Measurements from ENCODE around the gene CLSTN2.
A peak's percentile ranks its signal among the peaks of the same experiment; 100 is the strongest.
"Not testable (repeated sequence)": the region's sequence is repeated elsewhere in the genome, so short reads cannot be mapped to it uniquely, and the experiment has no call there.

Gene CLSTN2

DNA sequence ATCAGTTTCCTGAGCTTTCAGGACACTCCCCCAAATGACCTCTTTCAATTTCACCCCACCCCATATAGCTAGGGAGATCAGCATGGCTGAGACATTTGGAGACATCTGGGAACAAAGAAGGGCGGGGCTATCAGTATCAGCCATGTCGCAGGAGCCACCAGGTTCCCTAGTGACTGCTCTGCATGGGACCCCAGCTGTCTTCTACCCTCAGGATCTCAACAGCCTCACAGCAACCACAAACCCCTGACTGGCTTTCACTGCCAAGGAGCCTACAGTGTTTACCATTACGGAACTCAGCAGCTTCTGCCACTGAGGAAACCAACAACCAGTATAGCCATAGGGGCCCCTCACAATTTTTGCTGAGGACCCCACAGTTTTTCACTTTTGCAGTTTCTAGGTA is 473.3 kb downstream of the CLSTN2 start:
- Histone ChIP-seq H3K27me3 (ENCODE audit: insufficient read depth, low read depth, severe bottlenecking) (no peaks in the 10 kb centered on the region), H3K36me3 (no peaks in the 10 kb centered on the region), H3K27ac (no peak overlapping the region), H3K9me3 (ENCODE audit: severe bottlenecking) (no peaks in the 10 kb centered on the region), H3K4me3 (ENCODE audit: low read depth, low read length) (no peak overlapping the region)
- no peak for DNase-seq
- TF ChIP-seq CTCF (IDR thresholded peaks at IDR 0.05; ENCODE audit: low read depth, low read length) = no peak

GRCh38 chr3:140416666-140417065 is 481.7 kb downstream of the CLSTN2 start:
- Histone ChIP-seq H3K36me3 (no peaks in the 10 kb centered on the region), H3K9me3 (ENCODE audit: severe bottlenecking) (no peaks in the 10 kb centered on the region), H3K27ac (no peak overlapping the region), H3K27me3 (ENCODE audit: insufficient read depth, low read depth, severe bottlenecking) (no peaks in the 10 kb centered on the region), H3K4me3 (ENCODE audit: low read depth, low read length) (no peak overlapping the region)
- DNase-seq = no peak
- no peak for TF ChIP-seq CTCF (IDR thresholded peaks at IDR 0.05; ENCODE audit: low read depth, low read length)

DNA sequence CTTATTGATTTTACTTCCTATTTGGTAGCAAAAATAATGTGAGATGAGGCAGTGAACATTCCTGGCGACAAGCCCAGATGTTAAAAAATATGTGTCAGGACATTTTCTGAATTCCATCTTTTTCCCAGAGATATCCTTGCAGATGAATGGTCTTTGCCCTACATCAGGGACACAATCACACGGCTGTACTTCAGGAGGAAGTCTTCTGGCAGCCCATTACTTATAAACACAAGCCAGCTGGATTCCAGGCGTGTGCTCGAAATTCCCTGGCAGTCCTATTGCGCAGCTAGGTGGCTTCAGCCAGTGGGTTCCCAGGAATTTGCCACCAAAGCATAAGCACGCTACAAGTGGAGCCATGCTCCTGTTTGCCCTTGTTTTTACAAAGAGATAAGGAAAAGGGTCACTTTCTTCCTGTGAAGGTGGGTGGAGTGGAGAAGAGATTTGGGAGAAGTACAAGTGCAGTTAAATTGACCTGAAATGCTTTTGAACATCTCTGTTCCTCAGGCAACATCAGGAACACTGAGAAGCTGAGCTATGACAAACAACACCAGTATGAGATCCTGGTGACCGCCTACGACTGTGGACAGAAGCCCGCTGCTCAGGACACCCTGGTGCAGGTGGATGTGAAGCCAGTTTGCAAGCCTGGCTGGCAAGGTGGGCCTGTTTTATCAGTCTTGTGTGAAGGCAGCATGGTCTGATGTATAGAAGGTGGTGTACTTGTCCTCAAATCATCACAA is 485.8 kb downstream of the CLSTN2 start:
- no peak for TF ChIP-seq CTCF (IDR thresholded peaks at IDR 0.05; ENCODE audit: low read depth, low read length)
- H3K36me3 ChIP-seq = no peaks in the 10 kb centered on the region
- H3K4me3 ChIP-seq (ENCODE audit: low read depth, low read length) = no peak overlapping the region
- H3K9me3 ChIP-seq (ENCODE audit: severe bottlenecking) = no peaks in the 10 kb centered on the region
- no peak overlapping the region for H3K27ac ChIP-seq
- no peak for DNase-seq
- H3K27me3 ChIP-seq (ENCODE audit: insufficient read depth, low read depth, severe bottlenecking) = no peaks in the 10 kb centered on the region

- TF ChIP-seq CTCF (IDR thresholded peaks at IDR 0.05; ENCODE audit: low read depth, low read length) = no peak
- no peak overlapping the region for H3K27ac ChIP-seq
These were observed 486.9 kb downstream of the CLSTN2 start for GRCh38 chr3:140421884-140422283.

DNA sequence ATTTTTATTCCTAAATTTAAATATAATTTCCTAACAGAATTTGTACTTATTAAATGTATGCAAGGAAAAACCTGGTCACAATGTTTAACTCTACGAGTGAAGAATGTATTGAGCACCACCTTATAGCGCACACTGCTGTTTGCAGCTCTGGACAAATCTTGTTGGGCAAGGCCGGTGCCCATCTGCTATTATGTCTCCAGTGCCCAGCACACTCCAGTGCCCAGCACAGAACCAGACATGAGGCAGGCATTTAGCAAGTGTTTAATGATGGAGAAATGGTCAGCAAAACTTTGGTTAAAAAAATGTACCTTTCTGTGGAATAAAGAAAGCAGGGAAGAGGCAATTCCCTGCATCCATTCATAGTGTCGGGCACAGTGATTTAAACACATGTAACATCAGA is 488.2 kb downstream of the CLSTN2 start:
- TF ChIP-seq CTCF (IDR thresholded peaks at IDR 0.05; ENCODE audit: low read depth, low read length) = no peak
- no peak for DNase-seq
- H3K27ac ChIP-seq = peak overlapping the region; percentile 33
- no peaks in the 10 kb centered on the region for H3K9me3 ChIP-seq (ENCODE audit: severe bottlenecking)
- no peak overlapping the region for H3K4me3 ChIP-seq (ENCODE audit: low read depth, low read length)
- H3K36me3 ChIP-seq = no peaks in the 10 kb centered on the region
- H3K27me3 ChIP-seq (ENCODE audit: insufficient read depth, low read depth, severe bottlenecking) = no peaks in the 10 kb centered on the region

More at GRCh38 chr3:140421884-140422283, 486.9 kb downstream of the CLSTN2 start:
- Histone ChIP-seq H3K4me3 (ENCODE audit: low read depth, low read length) (no peak overlapping the region), H3K27me3 (ENCODE audit: insufficient read depth, low read depth, severe bottlenecking) (no peaks in the 10 kb centered on the region), H3K36me3 (no peaks in the 10 kb centered on the region), H3K9me3 (ENCODE audit: severe bottlenecking) (no peaks in the 10 kb centered on the region)
- DNase-seq = no peak

- not testable (repeated sequence) for DNase-seq; H3K27me3 ChIP-seq (ENCODE audit: insufficient read depth, low read depth, severe bottlenecking); H3K36me3 ChIP-seq; H3K4me3 ChIP-seq (ENCODE audit: low read depth, low read length); H3K9me3 ChIP-seq (ENCODE audit: severe bottlenecking)
- H3K27ac ChIP-seq = peak overlapping the region; percentile 33
These were observed 488.6 kb downstream of the CLSTN2 start for GRCh38 chr3:140423574-140423973.

All from WERI-Rb-1 (cell line).